Neural progenitor cell (in vitro differentiated cells): ENCODE measurements around the gene WAC.

ENCODE experiments used
- CTCF ChIP-seq: fragments of 200-600 bp; sonication (generic); IDR thresholded peaks from 2 replicates; pipeline ENCODE4 v1.5.1; 2017; ENCODE audit warnings: antibody characterized with exemption, mild to moderate bottlenecking
- EZH2 ChIP-seq: fragments of 200-600 bp; sonication (generic); IDR thresholded peaks from 2 replicates; pipeline ENCODE4 v1.6.1; 2017; ENCODE audit warnings: antibody characterized with exemption, mild to moderate bottlenecking, moderate library complexity
- EZH2phosphoT487 ChIP-seq: fragments of 200-600 bp; sonication (generic); IDR thresholded peaks from 2 replicates; pipeline ENCODE4 v1.6.1; 2017; ENCODE audit warnings: antibody characterized with exemption

GRCh38 chr10:28559618-28560017 is 26.7 kb downstream of the WAC start:
- TF ChIP-seq CTCF (no peak), EZH2 (no peak), EZH2phosphoT487 (no peak)
